Muscle of back (tissue), 13 donors: ENCODE data around the gene STRA8. TPM values are rescaled to one million over a fixed set of nuclear protein-coding genes. Genes with fewer than 3 reads are reported as not detected.

Experiments
- DNase-seq, 3 donors: peaks; one replicate each; pipeline versions ENCODE4 v3.0.0 to v3.0.0-alpha.2; 2013
- long read RNA-seq, 9 donors: transcript quantifications; one replicate each; lab custom pipeline, GENCODE V29; 2026
- polyA plus RNA-seq, 10 donors: library from polyadenylated mRNA; unstranded; fragments of 120-200 nt; gene quantifications; one replicate each; pipeline ENCODE4 v1.2.1, GENCODE V29; 2013; ENCODE audit not compliant: insufficient read length in 10 of 10

Gene STRA8, protein sequence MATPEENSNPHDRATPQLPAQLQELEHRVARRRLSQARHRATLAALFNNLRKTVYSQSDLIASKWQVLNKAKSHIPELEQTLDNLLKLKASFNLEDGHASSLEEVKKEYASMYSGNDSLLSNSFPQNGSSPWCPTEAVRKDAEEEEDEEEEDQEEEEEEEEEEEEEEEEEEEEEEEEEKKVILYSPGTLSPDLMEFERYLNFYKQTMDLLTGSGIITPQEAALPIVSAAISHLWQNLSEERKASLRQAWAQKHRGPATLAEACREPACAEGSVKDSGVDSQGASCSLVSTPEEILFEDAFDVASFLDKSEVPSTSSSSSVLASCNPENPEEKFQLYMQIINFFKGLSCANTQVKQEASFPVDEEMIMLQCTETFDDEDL
- polyA plus RNA-seq = under 1 TPM in 2 of 10 donors, not detected in 8; 0.22 to 0.30 TPM
- long read RNA-seq, donor 1 = 0 reads
- long read RNA-seq, donor 2 = 0 reads
- long read RNA-seq, donor 3 = 0 reads
- long read RNA-seq, donor 4 = 0 reads
- long read RNA-seq, donor 5 = 0 reads
- long read RNA-seq, donor 6 = 0 reads
- long read RNA-seq, donor 7 = 0 reads
- long read RNA-seq, donor 8 = 0 reads
- long read RNA-seq, donor 9 = 0 reads

DNA sequence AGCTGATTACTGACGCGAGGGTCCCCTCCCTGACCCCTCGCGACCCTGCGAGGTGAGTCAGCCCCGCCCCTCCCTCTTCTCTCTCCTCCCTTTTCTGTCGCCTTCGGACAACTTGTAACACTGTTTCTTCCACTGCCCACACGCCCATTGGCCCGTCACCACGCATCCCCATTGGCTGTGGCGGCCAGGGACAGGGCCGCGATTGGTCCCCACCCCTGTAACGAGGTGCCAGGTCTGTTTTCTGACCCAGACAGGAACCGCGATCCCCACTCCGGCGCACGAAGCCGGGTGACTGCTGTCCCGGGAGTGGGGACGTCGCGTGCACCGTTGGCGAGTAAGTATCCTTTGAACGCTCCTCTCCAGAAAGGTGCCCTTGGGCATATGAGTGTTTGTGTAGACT lies at the start of gene STRA8:
STRA8 (plus strand) TSS at position 269 of the 400 bp plus-strand sequence. CDS start 6,687 bp downstream, outside the sequence.
- DNase-seq = no peak

DNA sequence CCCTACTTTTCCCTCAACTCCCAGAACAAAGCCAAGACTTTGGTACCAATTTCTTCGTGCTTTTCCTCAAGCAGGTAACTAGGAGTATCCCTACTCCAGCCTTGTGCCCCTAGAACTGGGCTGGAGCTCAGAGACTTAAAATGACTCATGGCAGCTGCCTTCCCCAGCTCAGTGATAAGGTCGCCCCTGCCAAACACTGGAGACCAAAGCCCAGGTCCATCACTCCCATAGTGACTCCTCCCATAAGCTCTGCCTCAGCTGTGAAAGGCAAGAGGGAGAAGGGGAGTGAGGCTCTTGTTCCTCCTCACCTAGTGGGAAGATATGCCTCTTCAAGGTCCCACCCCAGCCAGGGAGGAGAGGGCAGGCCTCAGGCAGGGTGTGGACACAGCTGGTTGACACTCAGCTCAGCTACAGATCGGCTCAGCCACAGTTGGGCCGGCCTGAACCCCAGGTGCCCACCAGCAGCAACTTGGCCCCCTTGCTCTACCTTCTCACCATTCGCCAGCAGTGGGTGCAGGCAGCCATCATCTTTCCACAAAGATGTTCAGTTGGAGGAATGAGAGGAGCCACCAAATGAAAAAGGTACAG lies 49.3 kb upstream of the STRA8 start:
- DNase-seq = no peak

DNA sequence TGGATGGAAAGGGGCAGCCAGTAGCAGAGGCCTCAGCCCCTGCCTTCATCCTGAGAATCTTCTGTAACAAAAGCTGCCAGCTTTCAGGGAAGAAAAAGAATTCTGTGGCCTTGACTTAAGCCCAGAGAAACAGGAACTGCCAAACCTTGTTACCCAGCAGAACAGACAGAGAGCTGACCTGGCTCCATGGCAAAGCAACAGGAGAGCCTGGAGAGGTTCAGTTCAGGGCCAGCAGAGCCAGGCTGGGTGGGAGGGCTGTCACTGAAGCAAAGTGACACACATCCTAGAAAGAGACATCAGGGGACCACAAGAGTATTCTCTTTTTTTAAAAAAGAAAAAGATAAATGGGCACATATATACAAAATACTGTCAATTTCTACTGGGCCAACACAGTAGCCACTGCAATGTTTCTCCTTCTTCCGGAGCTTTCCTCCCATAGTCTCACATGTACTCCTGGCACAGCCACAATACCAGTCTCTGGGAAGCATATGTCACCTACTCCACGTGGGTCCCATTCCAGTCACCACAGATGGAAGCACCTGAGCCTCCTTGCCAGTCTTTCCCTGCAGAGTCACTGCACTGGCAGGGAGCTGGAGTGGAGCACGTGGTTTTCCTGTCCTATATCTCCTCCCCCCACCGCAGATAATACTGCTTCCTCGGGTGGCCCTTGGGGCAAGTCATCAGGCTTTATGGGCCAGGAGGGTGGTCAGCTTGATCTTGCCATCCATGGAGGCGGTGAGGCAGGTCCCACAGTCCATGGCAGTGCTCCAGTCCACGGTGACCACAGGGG lies 48.0 kb upstream of the STRA8 start:
- no peak for DNase-seq

DNA sequence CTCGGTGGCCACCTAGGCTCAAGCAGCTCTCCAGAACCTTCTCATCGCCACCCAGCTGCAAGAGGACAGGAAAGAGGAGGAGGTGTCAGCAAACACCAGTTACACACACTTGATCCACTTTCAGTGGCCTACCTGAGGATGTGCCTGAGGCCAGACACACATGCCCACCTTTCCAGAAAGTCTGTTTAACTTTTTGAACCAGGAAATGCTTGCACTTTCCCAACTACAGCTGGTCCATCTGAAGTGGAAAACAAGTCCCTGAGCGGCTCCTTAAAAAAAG lies 47.4 kb upstream of the STRA8 start:
- no peak for DNase-seq

DNA sequence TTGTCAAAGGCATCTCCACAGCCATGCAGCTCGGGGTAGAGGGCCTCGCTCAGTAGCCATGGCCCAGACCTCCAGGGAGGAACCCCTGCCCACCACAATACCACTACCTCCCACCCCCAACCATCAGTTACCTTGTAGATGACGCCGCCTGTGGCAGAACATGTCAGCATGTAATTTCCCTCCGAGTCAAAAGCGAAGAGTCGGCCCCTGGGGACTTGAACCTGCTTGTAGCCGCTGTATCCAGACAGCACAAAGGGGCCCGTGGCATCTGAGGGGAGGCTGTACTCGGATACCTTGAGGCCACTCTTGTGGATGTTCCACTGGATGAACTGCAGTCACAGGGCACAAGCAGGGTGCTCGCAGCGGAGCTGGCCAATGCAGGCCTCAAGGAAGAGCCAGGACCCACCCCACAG lies 46.8 kb upstream of the STRA8 start:
- DNase-seq = no peak

DNA sequence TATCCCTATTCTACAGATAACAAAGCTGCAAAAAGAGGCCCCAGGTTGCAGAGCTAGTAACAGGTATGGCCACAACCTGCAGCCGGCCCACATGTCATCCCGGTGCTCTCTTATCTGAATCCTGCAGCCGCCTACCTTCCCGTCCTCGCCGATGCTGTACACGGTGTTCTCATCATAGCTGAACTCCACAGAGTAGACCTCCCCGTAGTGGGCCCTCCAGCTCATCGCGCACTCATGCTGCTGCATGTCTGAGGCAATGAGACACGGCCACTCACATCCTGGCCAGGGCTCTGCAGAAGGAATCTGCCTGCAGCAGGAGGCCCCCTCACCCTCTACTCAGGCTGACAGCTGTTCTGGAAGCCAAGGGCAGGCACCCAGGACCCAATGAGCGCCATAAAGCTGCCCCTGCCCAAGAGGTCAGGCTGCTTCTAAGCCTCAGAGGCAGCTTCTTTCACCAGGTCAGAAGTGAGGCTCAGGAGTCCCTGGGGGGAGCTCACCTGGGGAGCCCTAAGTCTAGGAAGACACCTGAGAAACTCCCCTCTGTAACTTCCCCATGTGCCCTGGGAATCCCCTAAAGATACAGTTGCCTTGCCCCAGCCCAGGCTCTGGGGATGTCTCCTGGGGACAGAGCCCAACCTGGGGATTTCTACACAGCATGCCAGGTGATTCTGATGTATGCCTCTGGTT lies 45.2 kb upstream of the STRA8 start:
- DNase-seq = no peak

DNA sequence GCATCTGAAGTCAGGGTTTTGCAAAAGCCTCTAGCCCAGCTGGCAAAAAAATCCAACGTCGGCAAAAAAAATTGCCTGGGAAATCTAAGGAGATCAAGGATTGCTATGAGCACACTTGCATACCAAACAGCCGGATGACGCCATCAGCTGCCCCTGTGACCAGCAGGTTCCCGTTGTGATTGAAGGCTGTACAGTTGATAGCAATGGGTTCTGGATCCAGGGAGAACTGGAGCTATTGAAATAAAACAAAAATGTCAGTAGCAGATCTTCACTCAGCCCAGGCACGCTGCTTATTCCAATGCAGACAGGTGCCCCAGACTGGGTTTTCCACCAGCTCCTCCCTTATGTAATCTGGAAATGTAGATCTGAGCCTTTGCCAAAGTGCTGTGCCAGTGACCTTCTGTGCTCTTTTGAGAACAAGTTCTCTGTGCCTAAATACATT lies 44.4 kb upstream of the STRA8 start:
- no peak for DNase-seq

DNA sequence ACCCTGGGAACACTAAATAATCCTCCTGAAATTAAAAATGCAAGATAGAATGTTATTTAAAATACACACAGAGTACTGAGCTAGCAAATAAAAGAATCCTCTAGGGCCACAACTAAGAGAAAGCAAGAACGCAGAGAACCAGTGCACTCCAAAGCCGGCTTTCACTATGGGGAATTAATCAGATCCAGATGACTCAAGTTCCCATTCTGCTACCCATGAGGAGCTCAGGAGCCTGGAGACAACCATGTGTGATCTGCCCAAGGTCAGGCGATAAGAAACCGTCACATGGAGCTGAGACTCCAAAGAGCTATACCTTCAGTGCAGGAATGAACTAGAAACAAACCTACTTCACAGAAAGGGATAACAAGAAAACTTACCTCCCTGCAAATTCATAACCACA lies 43.7 kb upstream of the STRA8 start:
- DNase-seq = no peak

DNA sequence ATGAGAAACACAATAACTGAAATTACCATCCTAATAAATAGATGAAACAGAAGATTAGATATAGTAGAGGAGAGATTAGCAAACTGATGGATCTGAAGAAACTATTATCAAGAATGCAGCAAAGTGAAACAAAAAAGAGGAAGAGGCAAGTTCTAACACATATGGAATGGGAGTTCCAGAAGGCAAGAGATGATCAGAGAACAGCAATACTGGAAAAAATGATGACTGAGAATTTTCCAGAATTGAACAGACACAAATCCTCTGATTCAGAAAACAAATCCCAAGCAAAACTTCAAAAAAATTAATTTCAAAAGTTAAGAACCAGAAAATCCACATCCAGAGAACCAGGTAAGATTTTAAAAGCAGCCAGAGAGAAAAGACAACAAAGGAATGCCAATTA lies 42.9 kb upstream of the STRA8 start:
- DNase-seq = no peak

DNA sequence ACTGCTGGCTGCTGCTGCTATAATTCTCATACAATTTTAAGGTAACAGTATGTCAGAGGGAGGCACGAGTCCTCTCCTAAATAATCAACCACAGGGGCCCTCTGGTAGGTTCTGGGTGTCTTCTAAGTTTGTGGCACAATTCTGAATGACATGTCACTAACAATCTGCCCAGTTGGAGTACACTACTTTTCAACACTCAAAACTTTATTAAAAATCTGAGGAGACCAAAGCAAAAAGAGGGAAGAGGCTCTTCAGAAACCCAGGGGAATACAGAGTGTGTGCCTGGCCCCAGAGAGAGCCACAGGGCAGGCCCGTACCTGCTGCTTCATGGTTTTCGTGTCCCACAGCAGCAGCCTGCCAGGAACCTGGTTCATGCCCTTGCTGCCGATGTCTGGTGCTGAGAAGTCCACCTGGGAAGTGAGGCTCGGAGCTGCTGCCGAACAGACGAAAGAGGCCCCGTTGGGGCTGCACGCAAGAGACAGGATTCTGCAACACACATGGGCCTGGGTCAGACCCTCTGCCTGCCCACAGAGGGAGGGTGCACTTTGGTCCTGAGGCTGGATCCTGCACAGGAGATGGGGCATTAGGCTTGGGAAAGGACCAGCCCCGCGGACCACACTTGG lies 40.6 kb upstream of the STRA8 start:
- DNase-seq = no peak

DNA sequence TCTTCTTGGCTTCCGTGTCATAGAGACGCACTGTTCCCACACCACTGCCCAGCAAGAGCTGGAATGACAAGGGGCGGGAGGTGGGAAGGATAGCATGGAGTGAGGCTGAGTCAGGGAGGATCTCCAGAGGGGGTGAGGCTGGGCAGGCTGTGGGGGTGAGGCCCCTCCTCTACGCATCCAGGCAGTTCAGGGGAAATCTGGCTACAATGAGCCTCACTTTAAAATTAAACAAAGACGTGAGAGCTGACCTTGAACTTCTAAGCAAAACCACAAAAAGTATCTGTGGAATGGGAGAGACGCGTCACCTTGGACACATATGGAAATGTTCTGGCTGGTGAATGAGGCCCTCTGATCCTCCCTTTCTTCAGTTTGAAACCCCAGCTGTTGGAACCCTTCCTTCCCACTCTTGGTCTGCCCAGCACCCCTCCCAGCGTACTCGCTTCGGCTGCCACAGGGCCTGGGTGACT lies 40.0 kb upstream of the STRA8 start:
- DNase-seq = peak in 1 of 3 donors; percentile 83

DNA sequence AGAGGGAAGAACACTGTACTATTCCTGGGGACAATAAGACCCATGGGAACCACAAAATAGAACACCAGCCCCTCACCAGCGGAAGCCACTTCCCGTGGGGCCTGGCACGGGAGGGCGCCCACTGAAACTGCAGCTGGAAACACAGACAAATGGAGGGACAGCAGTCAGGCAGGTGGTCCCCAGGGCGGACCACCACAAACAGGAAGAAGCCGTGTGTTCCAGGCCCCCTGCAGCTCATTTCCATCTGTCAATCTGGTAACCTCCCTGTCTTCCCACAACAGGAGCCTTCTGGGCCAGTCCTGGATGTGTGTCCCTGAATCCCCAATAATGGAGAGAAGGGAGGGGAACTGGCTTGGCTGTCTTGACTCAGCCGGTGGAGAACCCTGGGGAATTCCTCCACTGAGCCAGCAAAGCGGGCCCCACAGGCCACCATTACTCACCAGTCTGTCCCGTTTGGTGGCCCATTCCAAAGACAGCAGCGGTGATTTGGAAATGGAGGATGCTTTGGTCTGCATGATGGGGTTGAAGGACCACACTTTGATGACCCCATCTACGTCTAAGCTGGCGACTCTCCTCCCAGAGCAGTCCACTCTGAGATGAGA lies 39.0 kb upstream of the STRA8 start:
- DNase-seq = no peak

DNA sequence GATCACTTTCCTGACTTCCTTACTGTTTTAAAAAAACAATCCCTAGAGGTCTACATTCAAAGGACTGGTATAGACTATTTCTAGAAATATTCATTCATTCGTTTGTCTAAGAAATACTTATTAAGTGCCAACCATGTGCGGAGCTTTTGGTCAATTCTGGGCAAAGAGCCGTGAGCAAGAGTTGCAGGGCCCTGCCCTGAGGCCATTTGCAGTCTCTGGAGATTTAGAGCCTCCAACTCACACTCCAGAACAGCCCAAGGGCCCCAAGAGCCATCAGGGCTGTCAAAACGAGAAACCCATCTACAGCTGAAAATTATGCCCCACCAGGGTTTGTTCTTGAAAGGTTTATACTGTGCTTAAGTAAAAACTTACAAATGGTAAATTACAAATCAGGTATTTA lies 38.5 kb upstream of the STRA8 start:
- no peak for DNase-seq

DNA sequence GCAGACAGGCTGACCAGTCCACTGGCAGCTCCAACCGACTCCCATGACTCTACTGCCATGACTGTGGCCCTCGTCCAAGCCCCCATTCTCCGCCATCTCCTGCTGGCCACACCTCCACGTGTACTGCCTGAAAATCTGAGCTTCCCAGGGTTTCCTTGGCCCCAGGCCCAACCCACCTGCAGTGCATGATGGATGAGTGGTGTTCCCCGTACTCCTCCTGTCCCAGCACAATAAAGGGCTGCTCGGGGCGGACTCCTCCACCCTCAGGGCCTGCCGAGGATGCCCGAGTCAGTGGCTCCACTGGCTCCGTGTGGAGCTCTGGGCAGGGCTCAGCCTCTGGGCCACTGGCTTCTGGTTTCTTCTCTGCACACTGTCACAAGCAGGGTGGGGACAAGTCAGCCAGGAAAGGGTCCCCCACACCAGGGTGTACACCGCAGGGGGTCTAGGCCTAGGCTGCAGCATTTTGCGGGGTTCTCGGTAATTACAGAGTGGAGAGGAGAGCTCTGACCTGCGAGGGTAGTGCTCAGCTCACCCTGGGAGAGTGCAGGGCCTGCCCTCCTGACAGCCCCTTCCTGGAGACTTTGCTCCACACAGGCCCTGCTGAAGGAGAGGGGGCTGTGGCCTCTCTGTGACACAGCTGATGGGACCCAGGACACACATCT lies 37.5 kb upstream of the STRA8 start:
- DNase-seq = no peak

DNA sequence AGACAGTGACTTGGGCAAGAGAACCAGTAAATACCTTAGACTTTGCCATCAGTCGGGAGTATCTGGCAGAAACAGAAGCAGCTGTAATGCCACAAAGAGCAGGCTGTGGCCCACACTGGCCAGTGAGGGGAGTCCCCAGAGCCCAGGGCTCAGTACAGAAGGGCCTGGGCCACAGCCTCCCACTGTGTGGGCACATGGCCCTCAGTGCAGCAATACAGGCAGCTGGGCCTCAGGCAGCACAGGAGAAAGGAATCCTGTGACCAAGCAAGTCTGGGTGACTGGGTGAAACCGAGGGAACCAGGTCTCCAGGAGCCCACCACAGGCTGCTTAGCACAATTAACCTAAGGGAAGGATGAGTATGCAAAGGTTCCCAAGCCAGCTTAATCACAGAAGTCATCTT lies 36.3 kb upstream of the STRA8 start:
- DNase-seq = no peak

DNA sequence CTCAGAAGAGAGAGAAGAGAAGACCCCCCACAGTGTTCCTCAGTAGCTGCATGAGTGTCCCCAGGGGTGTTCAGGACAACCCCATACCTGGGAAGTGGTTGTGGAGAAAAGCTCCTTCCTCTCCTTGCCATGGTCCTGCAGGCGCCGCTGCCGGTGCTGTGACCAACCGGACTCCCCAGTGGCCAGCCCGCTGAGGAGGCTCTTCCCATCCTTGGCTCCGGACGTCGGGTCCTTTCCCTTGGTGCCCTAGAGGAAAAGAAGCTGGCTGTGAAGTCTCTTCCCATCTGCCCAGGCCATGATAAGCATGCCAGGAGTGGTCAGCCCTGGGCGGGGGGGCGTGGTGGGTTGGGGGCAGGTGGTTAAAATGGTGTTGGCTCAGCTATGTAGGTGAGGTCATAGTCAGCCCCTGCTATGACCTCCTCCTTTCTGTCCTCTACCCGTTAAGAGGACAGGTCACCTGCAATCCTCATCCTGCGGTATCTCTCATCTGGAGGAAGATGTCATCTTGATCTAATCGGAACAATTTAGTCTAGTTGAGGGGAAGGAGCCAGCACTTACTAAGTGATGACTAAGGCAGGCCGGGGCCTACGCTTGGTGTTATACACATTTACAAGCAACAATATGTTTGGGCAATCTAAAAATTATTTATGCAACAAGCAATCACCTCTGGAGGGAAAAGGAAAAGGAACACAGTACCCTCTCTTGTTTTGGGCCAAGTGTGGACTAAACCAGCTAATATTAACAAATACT lies 35.6 kb upstream of the STRA8 start:
- DNase-seq = no peak

DNA sequence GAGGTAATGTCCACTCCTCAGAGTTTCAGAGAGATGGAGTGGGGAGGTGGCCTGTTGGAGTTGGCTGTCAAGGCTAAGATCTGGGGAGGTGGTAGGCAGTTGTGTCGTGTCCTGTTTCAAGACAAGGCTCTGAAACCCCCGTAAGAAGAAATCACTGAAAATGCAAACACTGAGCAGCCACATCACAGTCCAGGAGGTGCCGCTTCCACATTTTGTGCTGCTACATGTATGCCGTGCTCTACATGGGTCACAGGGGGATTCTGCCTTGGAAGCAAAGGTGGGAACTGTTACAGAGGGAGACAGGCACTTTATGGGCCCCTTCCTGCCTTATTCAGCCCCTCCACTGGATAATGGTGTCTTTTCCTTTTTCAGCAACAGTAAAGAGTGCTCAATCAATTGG lies 34.2 kb upstream of the STRA8 start:
- no peak for DNase-seq

DNA sequence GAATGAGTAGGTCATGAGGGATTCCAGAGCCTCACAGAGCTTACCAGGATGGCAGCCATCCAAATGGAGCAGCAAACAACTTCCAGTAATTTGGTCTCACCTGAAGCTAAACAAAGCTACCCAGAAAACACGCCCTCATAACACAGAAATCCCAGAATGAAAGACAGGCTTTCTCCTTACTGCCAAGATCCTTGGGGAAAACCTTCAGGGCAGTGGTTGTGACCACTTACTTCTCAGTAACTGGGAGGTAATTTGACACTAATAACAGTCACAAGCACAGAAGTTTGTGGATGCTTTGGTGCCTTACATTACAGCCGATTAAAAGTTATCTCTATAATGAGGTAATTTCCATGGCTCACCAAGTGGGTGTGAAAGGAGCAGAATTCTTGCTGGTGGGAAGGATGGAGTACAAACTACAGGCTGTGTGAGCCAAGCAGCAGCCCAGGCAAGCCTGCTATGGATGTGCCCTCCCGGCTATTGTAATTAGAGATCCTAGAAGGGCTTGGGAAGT lies 32.8 kb upstream of the STRA8 start:
- no peak for DNase-seq

DNA sequence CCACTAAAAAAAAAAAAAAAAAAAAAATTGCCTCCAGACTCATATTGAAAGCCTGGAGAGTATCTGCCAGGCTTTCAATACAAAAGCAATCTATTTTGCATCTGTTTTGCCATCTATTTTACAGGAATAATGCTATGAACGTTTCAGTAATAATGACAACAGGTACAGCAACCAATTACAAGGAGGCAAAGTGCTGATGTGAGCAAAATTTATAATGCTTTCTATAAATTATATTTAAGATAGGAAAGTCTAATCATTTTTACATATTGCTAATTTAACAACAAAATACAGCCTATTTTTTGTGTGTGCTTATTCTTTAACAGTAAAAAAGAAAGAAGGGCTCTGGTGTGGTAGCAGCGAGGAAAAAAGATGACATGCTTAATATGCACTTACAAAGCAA lies 32.3 kb upstream of the STRA8 start:
- DNase-seq = no peak
